Measurements from ENCODE around the gene TMA7. TPM values are rescaled to one million over a fixed set of nuclear protein-coding genes. Genes with fewer than 3 reads are reported as not detected.

TMA7 gene
- polyA plus RNA-seq, 1 experiment = 316 TPM

DNA sequence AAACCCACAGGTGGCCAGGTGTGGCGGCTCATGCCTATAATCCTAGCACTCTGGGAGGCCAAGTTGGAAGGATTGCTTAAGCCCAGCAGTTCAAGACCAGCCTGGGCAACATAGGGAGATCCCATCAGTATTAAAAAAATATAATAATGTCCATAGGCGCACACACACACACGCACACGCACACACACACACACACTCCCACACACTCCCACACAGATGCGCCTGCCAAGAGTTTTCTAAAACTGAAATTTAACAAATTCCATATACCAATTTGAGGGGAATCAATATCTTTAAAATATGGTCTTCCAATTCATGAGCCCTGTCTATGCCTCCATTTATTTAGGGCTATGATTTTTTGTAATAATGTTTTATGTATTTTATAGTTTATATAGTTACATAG lies 46.9 kb downstream of the TMA7 start:
- DNase-seq (ENCODE audit: low read depth, low spot score) = no peak
- no peak overlapping the region for H3K27ac ChIP-seq (ENCODE audit: low read depth, low read length)
- ChIA-PET CTCF (interaction anchor here (1.1 kb wide), 1 partner anchor 62 kb away, joined by 4 read pairs; no protein-coding TSS in a partner anchor), POLR2A (no interaction called here)
- H3K27me3 ChIP-seq (ENCODE audit: control insufficient read depth, insufficient read depth, low read length) = no peaks in the 10 kb centered on the region
- no peak overlapping the region for H3K4me3 ChIP-seq (ENCODE audit: low read depth, low read length)
- TF ChIP-seq, protein P1, sequence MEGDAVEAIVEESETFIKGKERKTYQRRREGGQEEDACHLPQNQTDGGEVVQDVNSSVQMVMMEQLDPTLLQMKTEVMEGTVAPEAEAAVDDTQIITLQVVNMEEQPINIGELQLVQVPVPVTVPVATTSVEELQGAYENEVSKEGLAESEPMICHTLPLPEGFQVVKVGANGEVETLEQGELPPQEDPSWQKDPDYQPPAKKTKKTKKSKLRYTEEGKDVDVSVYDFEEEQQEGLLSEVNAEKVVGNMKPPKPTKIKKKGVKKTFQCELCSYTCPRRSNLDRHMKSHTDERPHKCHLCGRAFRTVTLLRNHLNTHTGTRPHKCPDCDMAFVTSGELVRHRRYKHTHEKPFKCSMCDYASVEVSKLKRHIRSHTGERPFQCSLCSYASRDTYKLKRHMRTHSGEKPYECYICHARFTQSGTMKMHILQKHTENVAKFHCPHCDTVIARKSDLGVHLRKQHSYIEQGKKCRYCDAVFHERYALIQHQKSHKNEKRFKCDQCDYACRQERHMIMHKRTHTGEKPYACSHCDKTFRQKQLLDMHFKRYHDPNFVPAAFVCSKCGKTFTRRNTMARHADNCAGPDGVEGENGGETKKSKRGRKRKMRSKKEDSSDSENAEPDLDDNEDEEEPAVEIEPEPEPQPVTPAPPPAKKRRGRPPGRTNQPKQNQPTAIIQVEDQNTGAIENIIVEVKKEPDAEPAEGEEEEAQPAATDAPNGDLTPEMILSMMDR (IDR thresholded peaks at IDR 0.05; ENCODE audit: low read depth, low read length) = no peak
- H3K9me3 ChIP-seq (ENCODE audit: control insufficient read depth, insufficient read depth, low read length) = no peaks in the 10 kb centered on the region

DNA sequence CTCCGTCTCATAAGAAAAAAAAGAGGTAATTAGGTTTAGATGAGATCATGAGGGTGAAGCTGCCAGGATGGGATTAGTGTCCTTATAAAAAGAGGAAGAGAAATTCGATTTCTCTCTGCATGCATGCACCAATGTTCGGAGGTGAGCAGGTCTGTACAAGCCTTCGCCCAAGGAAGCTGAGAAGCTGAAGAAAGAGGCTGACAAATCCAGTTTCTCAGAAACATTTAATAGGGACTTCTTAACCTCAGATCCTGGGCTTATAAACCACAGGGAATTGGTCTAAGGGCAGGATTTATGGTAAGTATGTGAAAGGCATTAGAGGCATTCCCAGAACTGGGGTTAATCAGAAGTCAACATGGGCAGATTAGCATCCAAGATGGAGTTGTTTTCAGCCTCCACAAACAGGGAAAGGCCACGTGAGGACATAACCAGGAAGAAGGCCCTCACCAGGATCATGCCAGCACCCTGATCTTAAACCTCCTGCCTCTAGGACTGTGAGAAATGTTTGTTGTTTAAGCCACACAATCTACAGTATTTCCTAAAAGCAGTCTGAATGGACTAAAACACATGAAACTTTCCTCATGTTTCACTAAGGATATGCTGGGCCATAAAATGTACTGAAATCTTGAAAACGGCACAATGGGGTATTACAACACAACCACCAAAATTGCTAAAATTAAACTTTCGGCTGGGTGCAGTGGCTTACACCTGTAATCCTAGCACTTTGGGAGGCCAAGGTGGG lies 52.6 kb downstream of the TMA7 start:
- no peaks in the 10 kb centered on the region for H3K27me3 ChIP-seq (ENCODE audit: control insufficient read depth, insufficient read depth, low read length)
- H3K9me3 ChIP-seq (ENCODE audit: control insufficient read depth, insufficient read depth, low read length) = no peaks in the 10 kb centered on the region
- POLR2A ChIA-PET = no interaction called here
- no peak overlapping the region for H3K4me3 ChIP-seq (ENCODE audit: low read depth, low read length)
- DNase-seq (ENCODE audit: low read depth, low spot score) = no peak
- no peak overlapping the region for H3K27ac ChIP-seq (ENCODE audit: low read depth, low read length)
- TF ChIP-seq, protein P1 (IDR thresholded peaks at IDR 0.05; ENCODE audit: low read depth, low read length) = no peak
- CTCF ChIA-PET = no interaction called here

DNA sequence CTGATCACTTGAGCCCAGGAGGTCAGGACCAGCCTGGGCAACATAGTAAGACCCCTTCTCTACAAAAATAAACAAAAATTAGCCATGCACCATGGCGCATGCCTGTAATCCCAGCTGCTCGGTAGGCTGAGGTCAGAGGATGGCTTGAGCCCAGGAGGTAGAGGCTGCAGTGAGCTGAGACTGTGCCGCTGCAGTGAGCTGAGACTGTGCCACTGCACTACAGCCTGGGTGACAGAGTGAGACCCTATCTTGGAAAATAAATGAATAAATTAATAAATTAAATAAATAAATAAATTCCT lies 53.1 kb downstream of the TMA7 start:
- H3K4me3 ChIP-seq (ENCODE audit: low read depth, low read length) = no peak overlapping the region
- CTCF ChIA-PET = interaction anchor here (0.7 kb wide), 1 partner anchor 56 kb away, joined by 3 read pairs; no protein-coding TSS in a partner anchor
- H3K9me3 ChIP-seq (ENCODE audit: control insufficient read depth, insufficient read depth, low read length) = no peaks in the 10 kb centered on the region
- H3K27ac ChIP-seq (ENCODE audit: low read depth, low read length) = no peak overlapping the region
- POLR2A ChIA-PET = no interaction called here
- DNase-seq (ENCODE audit: low read depth, low spot score) = no peak
- TF ChIP-seq, protein P1 (IDR thresholded peaks at IDR 0.05; ENCODE audit: low read depth, low read length) = no peak
- no peaks in the 10 kb centered on the region for H3K27me3 ChIP-seq (ENCODE audit: control insufficient read depth, insufficient read depth, low read length)

Other genes starting within 250 kb of the TMA7 start
- not detected in 2 replicates for gene CAMP, start 216.8 kb upstream of the TMA7 start, polyA plus RNA-seq (2011; rRNA removed)
- gene ZNF589, start 199.2 kb upstream of the TMA7 start, polyA plus RNA-seq (2011; rRNA removed) = 3.3 TPM in 2 replicates
- gene NME6, start 138.9 kb upstream of the TMA7 start, polyA plus RNA-seq (2011; rRNA removed) = 22.6 and 25.8 TPM in 2 replicates
- not detected in 2 replicates for gene SPINK8, start 106.6 kb upstream of the TMA7 start, polyA plus RNA-seq (2011; rRNA removed)
- gene FBXW12, start 68.0 kb upstream of the TMA7 start, polyA plus RNA-seq (2011; rRNA removed) = not detected in 2 replicates
- gene PLXNB1, start 10.2 kb upstream of the TMA7 start, polyA plus RNA-seq (2011; rRNA removed) = 13.4 and 18.3 TPM in 2 replicates
- gene CCDC51, start 138 bp upstream of the TMA7 start, polyA plus RNA-seq (2011; rRNA removed) = 9.5 and 11.1 TPM in 2 replicates
- gene ATRIP, start 6.5 kb downstream of the TMA7 start, polyA plus RNA-seq (2011; rRNA removed) = 5.1 and 5.8 TPM in 2 replicates
- gene SHISA5, start 63.9 kb downstream of the TMA7 start, polyA plus RNA-seq (2011; rRNA removed) = 124 and 151 TPM in 2 replicates
- gene PFKFB4, start 116.5 kb downstream of the TMA7 start, polyA plus RNA-seq (2011; rRNA removed) = 6.1 and 7.2 TPM in 2 replicates
- gene UCN2, start 123.5 kb downstream of the TMA7 start, polyA plus RNA-seq (2011; rRNA removed) = 1.2 and 2.2 TPM in 2 replicates
- 19.8 and 25.8 TPM in 2 replicates for gene COL7A1, start 155.1 kb downstream of the TMA7 start, polyA plus RNA-seq (2011; rRNA removed)
- gene UQCRC1, start 169.4 kb downstream of the TMA7 start, polyA plus RNA-seq (2011; rRNA removed) = 379 and 468 TPM in 2 replicates
- not detected in 2 replicates for gene TMEM89, start 181.5 kb downstream of the TMA7 start, polyA plus RNA-seq (2011; rRNA removed)
- gene SLC26A6, start 195.2 kb downstream of the TMA7 start, polyA plus RNA-seq (2011; rRNA removed) = 22.2 and 23.1 TPM in 2 replicates
- gene CELSR3, start 222.6 kb downstream of the TMA7 start, polyA plus RNA-seq (2011; rRNA removed) = 0.55 and 0.73 TPM in 2 replicates
- gene NCKIPSD, start 245.7 kb downstream of the TMA7 start, polyA plus RNA-seq (2011; rRNA removed) = 25.4 and 36.3 TPM in 2 replicates

Measured in AG04450 (cell line).